T-helper 17 cell (primary cell): Measurements from ENCODE around the gene CDCA7. TPM values are rescaled to one million over a fixed set of nuclear protein-coding genes. Genes with fewer than 3 reads are reported as not detected.
"Not testable (repeated sequence)": the region's sequence is repeated elsewhere in the genome, so short reads cannot be mapped to it uniquely, and the experiment has no call there.

Source experiments
- ATAC-seq: fragments of 150-1000 bp; cut with Tn5 transposase; 2 replicates; pipeline ENCODE4 v1.10.0; 2021; ENCODE audit warnings: mild to moderate bottlenecking, moderate library complexity
- DNase-seq, 3 donors: peaks; one replicate each; pipeline versions ENCODE4 v3.0.0 to v3.0.0-alpha.2; 2020 to 2021
- H3K9me3 ChIP-seq: one replicate; pipeline ENCODE4 v1.7.0; 2013; ENCODE audit warnings: low read length, mild to moderate bottlenecking; ENCODE audit not compliant: control insufficient read depth, poor library complexity, severe bottlenecking
- H3K27ac Mint-ChIP-seq: one replicate; pipeline ENCODE4 v1.8.0; 2022; ENCODE audit warnings: mild to moderate bottlenecking, moderate library complexity, mixed read lengths
- H3K27me3 Mint-ChIP-seq: one replicate; pipeline ENCODE4 v1.8.0; 2022; ENCODE audit warnings: mixed read lengths
- H3K36me3 Mint-ChIP-seq: one replicate; pipeline ENCODE4 v1.8.0; 2022; ENCODE audit warnings: low read depth, mixed read lengths
- H3K4me1 Mint-ChIP-seq: one replicate; pipeline ENCODE4 v1.8.0; 2022; ENCODE audit warnings: mild to moderate bottlenecking, mixed read lengths
- H3K4me3 Mint-ChIP-seq: one replicate; pipeline ENCODE4 v1.8.0; 2022; ENCODE audit warnings: mild to moderate bottlenecking, moderate library complexity, mixed read lengths
- total RNA-seq, 4 donors: library from RNA in 2 of 4; stranded (reverse) in 2 of 4; gene quantifications; one replicate each; pipeline ENCODE4 v1.2.3 and lab custom pipeline; 2022 to 2026

Gene CDCA7
- total RNA-seq, 2 donors from 2014 or later, result 3.1 to 10.0 TPM

DNA sequence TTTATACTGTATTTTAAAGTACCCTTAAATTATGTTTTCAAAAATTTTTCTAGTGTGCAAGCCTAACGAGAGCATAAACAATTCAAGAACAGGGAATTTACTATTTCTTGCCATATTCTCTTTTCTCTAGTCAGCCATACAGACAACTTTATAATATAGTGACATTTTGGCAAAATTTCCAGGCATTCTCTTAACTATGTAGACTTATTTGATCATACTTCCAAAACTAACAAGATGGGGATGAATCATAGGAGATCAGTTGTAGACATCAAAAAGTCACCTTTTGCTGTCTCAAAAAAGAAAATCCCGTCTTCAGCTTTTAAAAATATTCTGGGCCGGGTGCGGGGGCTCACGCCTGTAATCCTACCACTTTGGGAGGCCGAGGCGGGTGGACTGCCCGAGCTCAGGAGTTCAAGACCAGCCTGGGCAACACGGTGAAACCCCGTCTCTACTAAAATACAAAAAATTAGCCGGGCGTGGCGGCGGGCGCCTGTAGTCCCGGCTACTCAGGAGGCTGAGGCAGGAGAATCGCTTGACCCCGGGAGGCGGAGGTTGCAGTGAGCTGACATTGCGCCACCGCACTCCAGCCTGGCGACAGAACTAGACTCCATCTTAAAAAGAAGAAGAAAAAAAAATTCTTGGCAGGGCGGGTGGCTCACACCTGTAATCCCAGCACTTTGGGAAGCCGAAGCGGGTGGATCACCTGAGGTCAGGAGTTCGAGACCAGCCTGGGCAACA, 61.9 kb downstream of the CDCA7 start:
- not testable (repeated sequence) for H3K27ac Mint-ChIP-seq, H3K4me1 Mint-ChIP-seq, ATAC-seq, H3K9me3 ChIP-seq, DNase-seq, H3K4me3 Mint-ChIP-seq, H3K36me3 Mint-ChIP-seq
- peaks cover 54% of the 10 kb centered on the region for H3K27me3 Mint-ChIP-seq

DNA sequence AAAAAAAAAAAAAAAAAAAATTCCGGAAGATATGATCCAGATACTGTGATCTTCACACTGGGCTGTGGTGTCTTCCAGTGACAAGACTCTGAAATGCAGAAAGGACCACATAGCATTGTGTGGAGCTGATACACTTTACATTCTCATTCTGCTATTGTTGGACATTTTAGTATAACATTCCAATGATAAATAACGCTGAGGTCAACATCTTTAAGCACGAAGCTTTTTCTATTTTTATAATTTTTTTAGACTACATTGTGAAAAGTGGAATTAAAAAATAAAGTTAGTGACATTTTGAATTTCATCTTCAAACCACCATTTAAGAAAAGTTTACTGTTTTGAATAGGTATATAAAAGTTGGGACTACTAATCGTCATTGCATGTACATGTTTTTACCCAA, 62.7 kb downstream of the CDCA7 start:
- H3K4me3 Mint-ChIP-seq, result no peak overlapping the region
- peaks cover 2% of the 10 kb centered on the region for H3K4me1 Mint-ChIP-seq
- no peak overlapping the region for H3K27ac Mint-ChIP-seq
- H3K36me3 Mint-ChIP-seq, result peaks cover 5% of the 10 kb centered on the region
- DNase-seq (no peak), ATAC-seq (no peak)
- peaks cover 62% of the 10 kb centered on the region for H3K27me3 Mint-ChIP-seq
- no peaks in the 10 kb centered on the region for H3K9me3 ChIP-seq

DNA sequence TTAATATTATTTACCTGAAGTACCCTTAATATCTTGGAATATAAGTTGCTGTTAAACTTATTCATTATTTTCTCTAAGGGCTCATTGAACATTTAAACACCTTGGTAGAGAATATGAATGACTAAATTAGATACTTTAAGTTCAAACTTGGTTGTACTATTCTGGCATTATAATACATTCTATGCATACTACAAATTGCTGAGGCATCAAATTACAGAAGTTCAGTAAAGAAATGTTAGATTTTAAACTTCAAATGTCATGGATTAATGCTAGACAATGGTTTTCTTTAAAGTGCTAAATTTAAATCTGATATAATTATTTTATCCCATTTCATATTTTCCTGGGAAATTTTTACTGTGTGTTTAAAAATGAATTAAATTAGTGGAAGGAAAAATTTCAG, 63.1 kb downstream of the CDCA7 start:
- Mint-ChIP-seq H3K4me1 (peaks cover 2% of the 10 kb centered on the region), H3K4me3 (no peak overlapping the region), H3K36me3 (peaks cover 5% of the 10 kb centered on the region), H3K27me3 (peaks cover 63% of the 10 kb centered on the region), H3K27ac (no peak overlapping the region)
- DNase-seq, result no peak
- no peak for ATAC-seq
- no peaks in the 10 kb centered on the region for H3K9me3 ChIP-seq
